ENCODE measurements around the gene IFNL3. TPM values are rescaled to one million over a fixed set of nuclear protein-coding genes. Genes with fewer than 3 reads are reported as not detected.

The IFNL3 gene
- total and polyA plus RNA-seq, 8 donors, result not detected

GRCh38 chr19:39193803-39194202 is 51.0 kb downstream of the IFNL3 start:
- Histone ChIP-seq H3K27ac (peak overlapping the region; percentile 19 to 73 (median 30)), H3K4me3 (no peak overlapping the region), H3K36me3 (no peaks in the 10 kb centered on the region), H3K4me1 (peaks cover 7 to 24% (median 10%) of the 10 kb centered on the region in 3 donors), H3K9me3 (no peaks in the 10 kb centered on the region), H3K27me3 (no peaks in the 10 kb centered on the region)
- intact Hi-C loops (cut with DNase I), result no loop called here
- 3 to 7% methylated on average over 8 of the region's 8 CpGs for WGBS, 2 donors
- DNase-seq, result peak; percentile 68 to 89 (median 82)
- peak; percentile 38 to 75 (median 66) for ATAC-seq
- no peak for FAIRE-seq
- TF ChIP-seq, protein P1, sequence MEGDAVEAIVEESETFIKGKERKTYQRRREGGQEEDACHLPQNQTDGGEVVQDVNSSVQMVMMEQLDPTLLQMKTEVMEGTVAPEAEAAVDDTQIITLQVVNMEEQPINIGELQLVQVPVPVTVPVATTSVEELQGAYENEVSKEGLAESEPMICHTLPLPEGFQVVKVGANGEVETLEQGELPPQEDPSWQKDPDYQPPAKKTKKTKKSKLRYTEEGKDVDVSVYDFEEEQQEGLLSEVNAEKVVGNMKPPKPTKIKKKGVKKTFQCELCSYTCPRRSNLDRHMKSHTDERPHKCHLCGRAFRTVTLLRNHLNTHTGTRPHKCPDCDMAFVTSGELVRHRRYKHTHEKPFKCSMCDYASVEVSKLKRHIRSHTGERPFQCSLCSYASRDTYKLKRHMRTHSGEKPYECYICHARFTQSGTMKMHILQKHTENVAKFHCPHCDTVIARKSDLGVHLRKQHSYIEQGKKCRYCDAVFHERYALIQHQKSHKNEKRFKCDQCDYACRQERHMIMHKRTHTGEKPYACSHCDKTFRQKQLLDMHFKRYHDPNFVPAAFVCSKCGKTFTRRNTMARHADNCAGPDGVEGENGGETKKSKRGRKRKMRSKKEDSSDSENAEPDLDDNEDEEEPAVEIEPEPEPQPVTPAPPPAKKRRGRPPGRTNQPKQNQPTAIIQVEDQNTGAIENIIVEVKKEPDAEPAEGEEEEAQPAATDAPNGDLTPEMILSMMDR (IDR thresholded peaks at IDR 0.05), result no peak

Other genes with a start within 250 kb of the IFNL3 start
- 1 to 10 TPM; 2.2 to 5.5 (median 4.3) TPM for gene FBXO27, start 212.5 kb downstream of the IFNL3 start, total RNA-seq
- 1 to 10 TPM; 1.0 to 2.6 TPM for gene FBXO27, start 212.5 kb downstream of the IFNL3 start, polyA plus RNA-seq
- gene ACP7, start 160.6 kb downstream of the IFNL3 start, total RNA-seq, result under 1 TPM in 1 of 6 donors, not detected in 5; 0.09 TPM
- gene ACP7, start 160.6 kb downstream of the IFNL3 start, polyA plus RNA-seq, result under 1 TPM; 0.11 to 0.42 TPM
- 10 to 100 TPM; 19.4 to 37.2 (median 28.5) TPM for gene PAK4, start 119.2 kb downstream of the IFNL3 start, total RNA-seq
- 10 to 100 TPM; 29.9 to 38.4 TPM for gene PAK4, start 119.2 kb downstream of the IFNL3 start, polyA plus RNA-seq
- gene NCCRP1, start 48.0 kb downstream of the IFNL3 start, total RNA-seq, result 1 to 10 TPM; 1.6 to 8.5 (median 4.1) TPM
- gene NCCRP1, start 48.0 kb downstream of the IFNL3 start, polyA plus RNA-seq, result 1 to 10 TPM in 1 of 2 donors, under 1 TPM in 1; 0.96 to 1.7 TPM
- gene SYCN, start 40.7 kb downstream of the IFNL3 start, total RNA-seq, result 1,000 to 10,000 TPM; 1,282 to 3,883 (median 2,778) TPM
- 1,000 to 10,000 TPM; 1,825 to 2,558 TPM for gene SYCN, start 40.7 kb downstream of the IFNL3 start, polyA plus RNA-seq
- gene IFNL4, start 3.9 kb upstream of the IFNL3 start, total RNA-seq, result not detected
- under 1 TPM in 1 of 2 donors, not detected in 1; 0.09 TPM for gene IFNL4, start 3.9 kb upstream of the IFNL3 start, polyA plus RNA-seq
- not detected for gene IFNL2, start 23.4 kb upstream of the IFNL3 start, total RNA-seq
- not detected for gene IFNL2, start 23.4 kb upstream of the IFNL3 start, polyA plus RNA-seq
- not detected for gene IFNL1, start 51.4 kb upstream of the IFNL3 start, total RNA-seq
- not detected for gene IFNL1, start 51.4 kb upstream of the IFNL3 start, polyA plus RNA-seq
- 1 to 10 TPM; 1.7 to 2.3 (median 2.2) TPM for gene LRFN1, start 75.9 kb upstream of the IFNL3 start, total RNA-seq
- 1 to 10 TPM in 1 of 2 donors, under 1 TPM in 1; 0.77 to 1.6 TPM for gene LRFN1, start 75.9 kb upstream of the IFNL3 start, polyA plus RNA-seq
- gene GMFG, start 91.0 kb upstream of the IFNL3 start, total RNA-seq, result 10 to 100 TPM in 2 of 6 donors, 1 to 10 TPM in 4; 1.7 to 17.3 (median 5.9) TPM
- 10 to 100 TPM; 16.1 to 17.3 TPM for gene GMFG, start 91.0 kb upstream of the IFNL3 start, polyA plus RNA-seq
- gene SAMD4B, start 97.4 kb upstream of the IFNL3 start, total RNA-seq, result 10 to 100 TPM; 24.1 to 46.4 (median 30.8) TPM
- 100 to 1,000 TPM; 103 to 106 TPM for gene SAMD4B, start 97.4 kb upstream of the IFNL3 start, polyA plus RNA-seq
- gene PAF1, start 146.1 kb upstream of the IFNL3 start, total RNA-seq, result 10 to 100 TPM; 11.3 to 17.7 (median 14.6) TPM
- 10 to 100 TPM; 28.1 to 41.1 TPM for gene PAF1, start 146.1 kb upstream of the IFNL3 start, polyA plus RNA-seq
- 10 to 100 TPM; 15.2 to 23.9 (median 17.5) TPM for gene MED29, start 146.4 kb upstream of the IFNL3 start, total RNA-seq
- 10 to 100 TPM; 13.2 to 21.0 TPM for gene MED29, start 146.4 kb upstream of the IFNL3 start, polyA plus RNA-seq
- gene ZFP36, start 161.8 kb upstream of the IFNL3 start, total RNA-seq, result 10 to 100 TPM; 20.2 to 45.6 (median 31.9) TPM
- gene ZFP36, start 161.8 kb upstream of the IFNL3 start, polyA plus RNA-seq, result 100 to 1,000 TPM; 104 to 151 TPM
- gene PLEKHG2, start 167.7 kb upstream of the IFNL3 start, total RNA-seq, result 10 to 100 TPM in 1 of 6 donors, 1 to 10 TPM in 5; 3.1 to 15.0 (median 7.8) TPM
- gene PLEKHG2, start 167.7 kb upstream of the IFNL3 start, polyA plus RNA-seq, result 10 to 100 TPM in 1 of 2 donors, 1 to 10 TPM in 1; 6.8 to 12.8 TPM
- gene RPS16, start 190.9 kb upstream of the IFNL3 start, total RNA-seq, result 1,000 to 10,000 TPM in 5 of 6 donors, 100 to 1,000 TPM in 1; 920 to 1,759 (median 1,167) TPM
- gene RPS16, start 190.9 kb upstream of the IFNL3 start, polyA plus RNA-seq, result 1,000 to 10,000 TPM; 1,276 to 1,384 TPM
- 10 to 100 TPM; 49.3 to 69.6 (median 54.0) TPM for gene SUPT5H, start 200.6 kb upstream of the IFNL3 start, total RNA-seq
- 100 to 1,000 TPM; 172 to 229 TPM for gene SUPT5H, start 200.6 kb upstream of the IFNL3 start, polyA plus RNA-seq
- gene TIMM50, start 235.8 kb upstream of the IFNL3 start, total RNA-seq, result 10 to 100 TPM; 15.2 to 27.5 (median 21.3) TPM
- 10 to 100 TPM; 38.6 to 40.4 TPM for gene TIMM50, start 235.8 kb upstream of the IFNL3 start, polyA plus RNA-seq

All from pancreas (tissue), 10 donors.